Hematopoietic multipotent progenitor cell treated with erythropoietin and hydrocortisone succinate and interleukin-3 and kit ligand, for 6 days (in vitro differentiated cells): Measurements from ENCODE around the gene CAPZA1.
"Not testable (repeated sequence)": the region's sequence is repeated elsewhere in the genome, so short reads cannot be mapped to it uniquely, and the experiment has no call there.

ENCODE experiments used
- DNase-seq: peaks from one replicate; pipeline ENCODE4 v3.0.0-alpha.2; 2015

Gene CAPZA1

DNA sequence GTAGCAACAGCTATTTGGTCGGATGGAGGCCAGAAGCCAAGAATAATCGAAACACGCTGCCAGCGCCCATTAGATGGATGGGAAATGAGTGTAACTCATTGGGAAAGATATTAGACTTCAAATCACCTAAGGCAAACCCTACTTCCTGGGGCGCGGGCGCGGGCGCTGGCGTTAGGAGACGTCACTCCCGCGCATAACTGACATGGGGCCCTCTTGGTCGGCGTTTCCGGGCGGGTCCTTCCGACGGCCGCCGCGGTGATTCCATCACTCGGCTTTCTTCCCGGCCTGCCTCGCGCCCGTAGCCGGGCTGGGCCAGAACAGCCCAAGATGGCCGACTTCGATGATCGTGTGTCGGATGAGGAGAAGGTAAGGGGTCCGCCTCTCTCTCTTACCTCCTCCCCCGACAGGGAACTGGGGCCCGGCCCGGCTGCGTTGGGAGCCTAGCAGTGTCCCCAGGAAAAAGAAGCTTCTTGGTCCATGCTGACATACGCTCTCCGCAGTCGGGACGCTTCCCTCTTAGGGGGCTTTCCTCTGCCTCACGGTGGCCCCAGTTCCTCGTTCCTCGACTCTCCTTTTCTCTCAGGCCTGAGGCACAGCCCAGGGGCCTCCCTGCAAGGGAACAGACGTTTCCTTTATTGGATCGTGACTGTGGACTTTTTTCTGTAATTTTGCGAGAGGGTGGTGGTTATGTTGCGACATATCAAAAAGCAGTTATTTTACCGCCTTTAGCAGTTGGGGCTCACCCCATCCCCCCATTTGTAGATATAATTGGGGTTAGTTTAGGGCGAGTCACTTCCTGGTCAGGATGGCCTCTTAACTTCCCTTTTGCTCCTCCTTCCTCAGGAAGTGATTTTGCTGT lies at the start of gene CAPZA1:
Gene CAPZA1 (plus strand): TSS at position 315 of the 859 bp plus-strand sequence. CDS start 13 bp downstream, at position 328.
- DNase-seq: peak; percentile 97

DNA sequence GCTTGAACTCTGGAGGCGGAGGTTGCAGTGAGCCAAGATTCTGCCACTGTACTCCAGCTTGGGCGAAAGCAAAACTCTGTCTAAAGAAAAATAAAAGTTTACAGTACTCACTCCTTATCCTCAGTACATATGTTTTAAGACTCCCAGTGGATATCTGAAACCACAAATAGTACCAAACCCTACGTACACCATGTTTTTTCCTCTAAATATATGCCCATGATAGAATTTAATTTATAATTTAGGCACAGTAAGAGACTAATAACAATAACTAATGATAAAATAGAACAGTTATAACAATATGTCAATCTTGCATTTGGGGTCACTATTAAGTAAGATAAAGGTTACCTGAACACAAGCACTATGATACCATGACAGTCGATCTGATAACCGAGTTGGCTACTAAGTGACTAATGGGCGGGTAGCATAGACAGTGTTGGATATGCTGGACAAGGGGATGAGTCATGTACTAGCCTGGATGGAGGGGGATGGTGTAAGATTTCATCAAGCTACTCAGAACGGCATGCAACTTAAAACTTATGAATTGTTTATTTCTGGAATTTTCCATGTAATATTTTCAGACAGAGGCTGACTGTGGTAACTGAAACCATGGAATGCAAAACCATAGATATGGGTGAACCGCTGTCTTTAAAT lies 44.4 kb upstream of the CAPZA1 start:
- DNase-seq: peak; percentile 42

GRCh38 chr1:112576240-112576639 lies 43.4 kb upstream of the CAPZA1 start:
- no peak for DNase-seq

- DNase-seq: no peak
Observed at GRCh38 chr1:112579801-112580510, 39.7 kb upstream of the CAPZA1 start.

DNA sequence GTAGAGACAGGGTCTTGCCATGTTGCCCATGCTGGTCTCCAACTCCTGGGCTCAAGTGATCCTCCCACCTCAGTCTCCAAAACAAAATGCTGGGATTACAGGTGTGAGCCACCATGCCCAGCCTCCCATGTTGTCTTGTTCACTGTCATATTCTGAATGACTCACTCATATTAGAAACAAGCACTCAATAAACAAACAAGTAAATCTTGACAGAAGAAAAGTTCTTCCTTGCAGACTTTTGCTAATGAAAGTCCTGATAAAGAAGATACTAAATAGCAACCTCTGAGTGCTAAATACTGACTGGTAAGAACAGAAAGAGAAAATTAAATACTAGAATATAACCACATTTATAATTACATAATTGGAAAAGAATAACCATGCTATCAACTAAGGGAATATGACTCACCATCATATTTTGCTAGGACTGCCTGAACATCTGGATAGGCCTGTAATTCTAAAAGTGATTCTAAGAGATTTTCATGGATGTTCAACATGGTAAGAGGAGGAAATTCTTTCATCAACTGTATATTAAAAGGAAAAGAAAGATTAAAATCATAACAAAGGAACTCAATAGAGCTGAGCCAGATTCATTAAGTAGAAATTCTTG lies 37.9 kb upstream of the CAPZA1 start:
- DNase-seq: no peak

DNA sequence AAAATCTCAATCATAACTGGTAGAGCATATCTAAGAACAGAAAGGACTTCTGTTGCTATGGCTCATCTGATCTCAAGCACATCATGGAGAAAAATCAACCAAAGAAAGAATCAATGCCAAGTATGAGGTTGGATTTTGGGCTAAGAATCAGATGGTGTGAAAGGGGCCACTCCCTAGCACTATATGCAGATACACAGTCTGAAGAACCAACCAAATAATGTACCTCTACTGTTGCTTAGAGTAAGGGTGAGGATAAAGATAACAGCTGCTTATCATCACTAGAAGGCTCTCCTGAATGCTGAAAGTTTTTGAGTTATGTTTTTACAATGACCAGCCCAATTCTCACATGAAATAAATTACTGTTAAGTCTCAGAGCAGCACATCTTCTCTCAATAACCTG lies 36.3 kb upstream of the CAPZA1 start:
- peak; percentile 11 for DNase-seq

DNA sequence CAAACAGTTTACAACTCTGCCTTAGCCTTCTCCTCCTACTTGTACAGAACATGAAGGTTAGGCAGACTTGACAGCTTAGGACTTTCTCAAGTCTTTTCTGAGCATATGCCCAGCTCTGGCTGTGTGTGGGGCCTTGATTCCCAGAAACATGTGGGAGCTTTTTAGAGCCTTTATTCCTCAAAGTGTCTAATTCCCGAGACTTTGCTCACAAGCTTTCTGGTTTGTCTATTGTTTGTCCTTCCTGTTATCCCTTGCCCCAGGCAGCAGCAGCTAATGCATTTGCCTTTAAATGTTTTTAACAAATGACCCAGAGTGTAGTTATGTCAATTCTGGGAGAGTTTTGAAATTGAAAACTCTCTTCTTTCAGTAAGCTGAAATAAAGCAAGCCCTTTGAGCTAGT lies 29.9 kb upstream of the CAPZA1 start:
- DNase-seq: no peak

DNA sequence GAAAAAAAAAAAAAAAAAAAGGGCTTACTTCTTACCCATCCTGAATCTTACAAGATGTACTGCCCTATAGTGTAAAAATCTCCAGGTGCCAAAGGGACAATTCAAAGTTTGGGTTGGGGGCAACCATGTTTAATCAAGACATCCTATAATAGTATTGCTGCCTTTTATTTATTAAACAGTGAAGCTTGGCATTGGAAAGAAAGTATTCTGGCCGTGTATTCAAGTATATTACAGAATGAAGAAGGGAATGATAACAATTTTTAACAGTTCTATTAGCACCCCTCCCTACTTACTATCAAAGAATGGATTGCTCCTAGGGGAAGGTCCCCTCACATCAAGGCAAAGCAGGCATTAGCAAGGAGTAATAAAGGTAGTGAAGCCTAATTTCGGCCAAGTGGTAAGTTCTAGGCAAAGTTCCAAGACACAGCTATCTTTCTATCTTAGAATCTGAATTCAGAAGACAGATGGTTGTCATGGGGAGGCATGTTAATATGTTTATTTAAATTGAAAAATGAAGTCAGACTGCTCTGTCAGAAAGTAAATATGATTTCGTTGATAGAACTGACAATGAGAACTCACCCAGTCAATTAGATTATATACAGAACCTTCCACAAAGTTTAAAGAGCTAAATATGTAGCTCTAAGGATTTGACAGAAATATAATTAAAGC lies 25.3 kb upstream of the CAPZA1 start:
- DNase-seq: no peak

- DNase-seq: no peak
Observed at GRCh38 chr1:112599477-112599876, 20.2 kb upstream of the CAPZA1 start.

GRCh38 chr1:112603012-112603411 lies 16.6 kb upstream of the CAPZA1 start:
- no peak for DNase-seq

DNA sequence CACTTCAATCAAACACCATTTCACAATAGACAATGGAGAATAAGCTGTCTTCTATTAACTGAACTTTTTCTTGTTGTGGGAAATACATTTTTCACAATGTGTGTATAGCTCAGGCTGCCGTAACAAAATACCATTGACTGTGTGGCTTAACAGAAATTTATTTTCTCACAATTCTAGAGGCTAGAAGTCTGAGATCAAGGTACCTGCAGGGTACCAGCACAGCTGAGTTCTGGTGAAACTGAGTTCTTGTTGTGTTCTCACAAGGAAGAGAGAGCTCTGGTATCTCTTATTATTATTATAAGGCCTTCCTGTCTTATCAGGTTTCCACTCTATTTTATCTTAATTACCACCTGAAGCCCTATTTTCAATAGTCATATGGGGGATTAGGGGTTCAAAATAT lies 16.1 kb upstream of the CAPZA1 start:
- DNase-seq: no peak

- peak; percentile 31 for DNase-seq
Observed at GRCh38 chr1:112605633-112606327, 13.9 kb upstream of the CAPZA1 start.

DNA sequence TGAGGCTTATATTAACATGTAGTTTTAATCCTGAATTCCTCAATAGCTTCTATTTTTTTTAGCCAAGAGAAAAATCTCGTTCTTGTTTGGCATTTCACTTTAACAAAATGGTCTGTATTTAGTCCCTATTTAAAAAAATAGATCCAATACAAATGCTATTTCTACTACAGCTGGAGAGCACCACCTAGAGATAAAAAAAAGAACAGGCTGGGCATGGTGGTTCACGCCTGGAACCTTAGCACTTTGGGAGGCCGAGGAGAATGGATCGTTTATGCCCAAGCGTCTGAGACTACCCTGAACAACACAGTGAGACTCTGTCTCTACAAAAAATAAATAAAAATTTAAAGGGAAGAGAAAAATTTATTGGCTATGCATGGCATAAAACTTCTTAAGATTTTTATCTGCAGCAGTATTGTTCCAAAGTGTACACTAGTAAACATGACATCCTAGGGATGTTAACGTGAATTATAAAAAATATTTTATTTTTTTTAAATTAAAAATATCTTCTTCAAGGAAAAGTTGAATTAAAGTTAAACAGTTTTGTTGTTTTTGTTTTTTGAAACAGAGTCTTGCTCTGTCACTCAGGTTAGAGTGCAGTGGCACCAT lies 5.1 kb upstream of the CAPZA1 start:
- peak; percentile 69 for DNase-seq

DNA sequence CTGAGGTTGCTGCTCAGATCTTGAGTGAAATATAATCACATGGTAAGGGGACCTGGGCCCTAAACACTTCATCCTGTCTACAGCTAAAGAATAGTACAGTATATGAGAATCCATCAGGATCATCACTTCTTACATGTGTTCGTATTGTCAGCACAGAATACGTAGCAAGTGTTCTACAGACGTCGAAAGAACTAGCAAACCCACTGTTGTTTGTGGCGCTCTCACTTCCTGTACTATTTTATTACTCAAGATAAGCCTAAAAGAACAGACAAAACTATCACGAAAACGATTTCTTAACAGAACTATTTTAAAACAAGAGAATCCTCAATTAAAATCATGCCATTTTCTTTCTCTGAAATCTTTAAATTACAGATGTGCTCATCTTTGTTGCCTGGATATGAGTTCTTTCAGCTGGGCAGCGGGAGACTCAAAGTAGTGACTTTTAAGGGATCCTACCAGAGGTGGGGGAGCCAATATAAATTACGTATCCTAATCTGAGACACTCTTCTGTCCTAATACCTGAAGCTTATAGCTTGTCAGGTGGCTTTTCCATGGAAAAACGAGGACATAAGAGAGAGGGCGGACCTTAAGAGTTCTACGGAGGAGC lies 1.4 kb upstream of the CAPZA1 start:
- DNase-seq: peak; percentile 73

- peak; percentile 80 for DNase-seq
Observed at GRCh38 chr1:112618721-112619517, 713 bp upstream of the CAPZA1 start, which contains the start of gene ST7L. Gene ST7L (minus strand): TSS chr1:112619141. CDS start chr1:112619113, 28 bp downstream.

DNA sequence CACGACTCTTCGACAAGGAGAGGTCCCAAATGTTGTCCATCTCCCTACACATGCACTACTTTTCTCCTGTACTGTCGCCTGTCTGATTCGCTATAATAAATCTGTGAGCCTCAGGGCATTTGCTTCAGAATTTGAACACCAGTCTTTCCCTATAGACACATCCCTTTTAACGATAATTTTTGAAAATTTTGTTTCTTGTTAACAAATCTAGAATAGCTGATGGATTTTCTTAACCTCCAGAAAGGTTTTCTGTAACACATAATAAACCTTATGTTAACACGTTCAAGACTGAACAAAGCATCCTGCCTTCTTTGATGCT lies 704 bp downstream of the CAPZA1 start:
- no peak for DNase-seq

DNA sequence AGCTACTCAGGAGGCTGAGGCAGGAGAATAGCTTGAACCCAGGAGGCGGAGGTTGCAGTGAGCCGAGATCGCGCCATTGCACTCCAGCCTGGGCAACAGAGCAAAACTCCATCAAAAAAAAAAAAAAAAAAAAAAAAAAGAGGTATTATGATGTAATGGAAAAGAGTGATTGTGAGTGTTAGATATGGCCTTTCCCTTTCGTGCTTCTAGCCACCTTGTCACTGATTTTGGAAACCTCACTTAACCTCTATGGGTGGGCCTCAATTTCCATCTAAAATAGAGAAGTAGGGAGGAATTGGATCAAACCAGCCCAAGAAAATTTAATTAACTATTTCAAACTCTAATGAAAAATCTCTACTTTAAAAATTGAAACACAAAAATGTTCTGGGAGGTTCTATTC lies 4.9 kb downstream of the CAPZA1 start:
- not testable (repeated sequence) for DNase-seq

- peak; percentile 50 for DNase-seq
Observed at GRCh38 chr1:112625696-112626095, 6.1 kb downstream of the CAPZA1 start.

DNA sequence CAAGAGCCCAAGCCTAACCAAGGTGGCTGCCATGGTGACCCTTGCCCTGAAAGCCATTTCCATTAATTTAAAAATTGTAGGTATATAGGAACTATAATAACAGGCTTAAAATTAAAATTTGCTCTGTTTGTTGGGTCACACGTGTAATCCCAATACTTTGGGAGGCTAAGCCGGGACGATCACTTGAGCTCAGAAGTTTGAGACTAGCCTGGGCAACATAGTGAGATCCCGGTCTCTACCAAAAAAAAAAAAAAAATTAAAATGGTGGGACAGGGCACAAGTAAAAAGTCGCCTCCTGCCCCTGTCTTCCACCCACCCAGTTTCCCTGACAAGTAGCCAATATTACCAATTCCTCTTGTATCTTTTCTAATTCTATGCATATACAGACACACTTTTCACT lies 6.6 kb downstream of the CAPZA1 start:
- DNase-seq: no peak

DNA sequence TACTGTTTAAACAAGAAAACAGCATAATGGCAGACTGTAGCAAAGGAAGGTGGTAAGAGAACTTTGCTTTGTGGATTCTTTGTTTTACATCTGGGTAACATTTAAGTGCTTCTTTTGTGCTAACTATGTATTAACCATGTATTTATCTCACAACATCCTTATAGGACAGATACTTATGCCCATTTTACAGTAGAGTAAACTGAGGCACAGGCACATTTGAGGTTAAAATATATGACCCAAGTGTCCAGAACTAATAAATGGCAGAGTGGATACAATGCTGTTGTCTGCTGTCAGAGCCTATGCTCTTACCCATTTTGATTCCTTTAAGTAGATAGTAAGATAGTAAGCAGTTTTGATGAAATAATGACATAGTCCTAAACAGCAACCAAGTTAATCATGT lies 7.3 kb downstream of the CAPZA1 start:
- DNase-seq: no peak
